ENCODE data around the gene C1orf185. TPM values are rescaled to one million over a fixed set of nuclear protein-coding genes. Genes with fewer than 3 reads are reported as not detected.
"Not testable (repeated sequence)": the region's sequence is repeated elsewhere in the genome, so short reads cannot be mapped to it uniquely, and the experiment has no call there.

Gene C1orf185
- total RNA-seq, 2 donors from 2014 or later: not detected

DNA sequence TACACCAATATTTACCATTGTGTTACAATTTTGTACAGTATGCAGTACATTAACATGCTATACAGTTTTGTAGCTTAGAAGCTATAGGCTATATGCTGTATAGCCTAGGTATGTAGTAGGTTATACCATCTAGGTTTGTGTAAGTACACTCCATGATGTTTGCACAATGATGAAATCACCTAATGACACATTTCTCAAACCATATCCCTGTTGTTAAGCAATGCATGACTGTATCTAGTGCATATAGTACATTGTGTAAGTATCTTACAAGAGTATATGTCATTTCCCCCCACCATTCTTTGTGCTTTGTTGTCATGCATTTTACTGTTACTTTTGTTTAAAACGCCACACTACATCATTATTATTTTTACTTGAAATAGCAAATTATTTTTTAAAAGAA, 68.3 kb downstream of the C1orf185 start:
- ATAC-seq (no peak), DNase-seq (ENCODE audit: low spot score in 2 of 2) (no peak)
- Mint-ChIP-seq H3K36me3 (no peaks in the 10 kb centered on the region), H3K27ac (no peak overlapping the region), H3K9me3 (no peaks in the 10 kb centered on the region)

DNA sequence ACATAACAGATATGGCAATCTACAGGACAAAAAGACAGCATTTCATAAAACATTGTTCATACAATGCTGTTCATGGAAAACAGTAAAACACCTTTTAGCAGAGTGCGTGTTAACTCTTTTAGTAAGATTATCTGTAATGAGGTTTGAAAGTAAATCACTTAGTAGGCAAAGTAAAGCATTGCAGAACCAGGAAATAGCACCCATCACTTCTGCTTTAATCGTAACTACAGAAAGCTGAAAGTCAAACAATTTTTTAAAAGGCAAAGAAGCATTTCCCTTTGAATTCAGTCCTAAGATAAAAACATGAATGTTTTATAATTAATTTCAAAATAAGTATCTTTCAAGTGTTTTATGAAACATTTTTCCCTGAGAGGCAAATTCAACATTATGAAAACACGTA, 70.8 kb downstream of the C1orf185 start:
- H3K9me3 Mint-ChIP-seq: no peaks in the 10 kb centered on the region
- ATAC-seq: no peak
- no peak overlapping the region for H3K27ac Mint-ChIP-seq
- no peak for DNase-seq (ENCODE audit: low spot score in 2 of 2)
- H3K36me3 Mint-ChIP-seq: no peaks in the 10 kb centered on the region

DNA sequence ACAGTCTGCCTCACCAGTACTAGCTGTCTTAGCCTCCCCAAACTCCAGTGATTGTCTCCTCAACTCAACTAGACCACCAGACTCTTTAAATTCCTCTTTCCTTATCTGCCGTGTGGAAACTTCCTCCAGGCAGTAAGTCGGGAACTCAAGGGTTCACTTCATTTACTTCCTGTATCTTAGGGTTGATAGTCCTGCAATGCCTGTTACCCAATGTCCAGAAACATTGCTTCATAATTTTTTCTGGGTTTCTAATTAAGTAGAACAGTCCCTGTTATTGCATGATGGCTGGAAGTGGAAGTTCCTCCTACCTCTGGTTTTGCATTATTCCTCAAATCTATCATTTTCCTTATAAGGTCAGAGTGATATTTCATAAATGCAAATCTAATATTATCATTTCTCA, 73.2 kb downstream of the C1orf185 start:
- Mint-ChIP-seq H3K27ac (no peak overlapping the region), H3K36me3 (no peaks in the 10 kb centered on the region), H3K9me3 (no peaks in the 10 kb centered on the region)
- no peak for DNase-seq (ENCODE audit: low spot score in 2 of 2)
- ATAC-seq: no peak

DNA sequence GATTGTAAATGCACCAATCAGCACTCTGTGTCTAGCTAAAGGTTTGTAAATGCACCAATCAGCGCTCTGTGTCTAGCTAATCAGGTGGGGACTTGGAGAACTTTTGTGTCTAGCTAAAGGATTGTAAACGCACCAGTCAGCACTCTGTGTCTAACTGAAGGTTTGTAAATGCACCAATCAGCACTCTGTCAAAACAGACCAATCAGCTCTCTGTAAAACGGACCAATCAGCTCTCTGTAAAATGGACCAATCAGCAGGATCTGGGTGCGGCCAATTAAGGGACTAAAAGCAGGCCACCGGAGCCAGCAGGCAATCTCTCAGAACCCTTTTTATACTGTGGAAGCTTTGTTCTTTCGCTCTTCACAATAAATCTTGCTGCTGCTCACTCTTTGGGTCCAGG, 76.0 kb downstream of the C1orf185 start:
- DNase-seq (ENCODE audit: low spot score in 2 of 2); H3K9me3 Mint-ChIP-seq; H3K27ac Mint-ChIP-seq; ATAC-seq; H3K36me3 Mint-ChIP-seq: not testable (repeated sequence)

DNA sequence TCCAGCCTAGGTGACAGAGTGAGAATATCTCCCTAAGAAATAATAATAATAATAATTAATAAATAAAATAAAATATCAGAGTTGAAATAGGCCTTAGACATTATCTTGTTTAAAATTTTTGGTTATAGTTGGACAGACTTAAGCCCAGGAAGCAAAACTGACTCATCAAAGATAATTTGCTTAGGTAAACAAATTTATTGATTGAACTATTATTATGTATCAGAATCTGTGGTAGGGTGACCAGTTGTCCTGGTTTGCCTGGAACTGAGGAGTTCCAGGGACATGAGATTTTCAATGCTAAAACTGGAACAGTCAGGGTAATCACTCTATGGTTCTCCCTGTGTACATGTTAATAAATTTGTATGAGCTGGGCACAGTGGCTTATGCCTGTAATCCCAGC, 86.2 kb downstream of the C1orf185 start:
- no peaks in the 10 kb centered on the region for H3K9me3 Mint-ChIP-seq
- ATAC-seq (no peak), DNase-seq (ENCODE audit: low spot score in 2 of 2) (no peak)
- H3K36me3 Mint-ChIP-seq: no peaks in the 10 kb centered on the region
- no peak overlapping the region for H3K27ac Mint-ChIP-seq

DNA sequence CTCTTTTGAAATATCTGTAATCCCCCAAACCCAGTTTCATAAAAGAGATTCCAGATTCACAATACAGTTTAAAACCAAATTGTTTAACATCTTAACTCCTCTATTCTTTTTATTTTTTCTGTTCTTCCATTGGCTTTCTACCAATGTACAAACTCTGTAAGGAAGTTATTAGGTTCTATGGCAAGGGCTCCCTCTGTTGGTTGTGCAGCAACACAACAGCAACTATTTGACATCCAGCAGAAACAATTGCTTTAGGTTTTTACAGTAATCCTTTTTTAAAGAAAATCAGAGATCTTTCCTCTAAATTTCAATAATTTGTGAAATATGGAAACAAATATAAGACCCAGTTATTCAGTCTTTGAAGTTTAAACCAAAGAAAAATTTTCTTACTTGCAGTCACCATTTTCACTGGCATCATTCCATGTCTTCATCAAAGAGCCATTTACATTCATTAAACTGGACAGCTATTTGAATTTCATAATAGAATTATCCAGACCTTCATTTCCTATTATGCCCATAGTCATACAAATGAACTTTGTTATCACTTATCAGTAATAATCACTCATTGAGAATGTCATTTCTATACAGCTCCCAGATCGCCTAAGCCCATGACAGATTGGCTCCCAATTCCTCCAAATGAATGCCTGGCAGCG, 87.5 kb downstream of the C1orf185 start:
- no peak overlapping the region for H3K27ac Mint-ChIP-seq
- ATAC-seq (peak in 1 of 2 donors; percentile 55), DNase-seq (ENCODE audit: low spot score in 2 of 2) (peak in 1 of 2 donors; percentile 48)
- H3K36me3 Mint-ChIP-seq: no peaks in the 10 kb centered on the region
- H3K9me3 Mint-ChIP-seq: no peaks in the 10 kb centered on the region

DNA sequence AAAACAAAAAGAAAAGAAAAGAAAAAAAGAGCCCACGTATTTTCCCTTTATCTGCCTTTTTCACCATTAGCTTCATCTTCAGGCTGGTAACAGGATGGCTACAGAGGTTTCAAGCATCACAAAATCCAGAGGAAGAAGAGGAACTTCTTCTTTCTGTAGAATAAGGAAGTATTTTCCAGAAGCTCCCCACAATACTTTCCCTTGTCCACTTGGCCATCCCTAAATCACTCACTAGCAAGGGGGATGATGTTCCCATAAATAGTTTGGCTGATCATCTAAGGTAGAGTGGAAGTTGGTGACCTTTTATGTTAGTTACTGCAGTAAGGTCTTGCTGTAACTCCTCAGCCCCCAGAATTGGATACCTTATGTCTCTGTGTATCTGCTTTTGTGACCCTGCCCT, 88.9 kb downstream of the C1orf185 start:
- no peaks in the 10 kb centered on the region for H3K9me3 Mint-ChIP-seq
- ATAC-seq: no peak
- no peak overlapping the region for H3K27ac Mint-ChIP-seq
- no peak for DNase-seq (ENCODE audit: low spot score in 2 of 2)
- no peaks in the 10 kb centered on the region for H3K36me3 Mint-ChIP-seq

DNA sequence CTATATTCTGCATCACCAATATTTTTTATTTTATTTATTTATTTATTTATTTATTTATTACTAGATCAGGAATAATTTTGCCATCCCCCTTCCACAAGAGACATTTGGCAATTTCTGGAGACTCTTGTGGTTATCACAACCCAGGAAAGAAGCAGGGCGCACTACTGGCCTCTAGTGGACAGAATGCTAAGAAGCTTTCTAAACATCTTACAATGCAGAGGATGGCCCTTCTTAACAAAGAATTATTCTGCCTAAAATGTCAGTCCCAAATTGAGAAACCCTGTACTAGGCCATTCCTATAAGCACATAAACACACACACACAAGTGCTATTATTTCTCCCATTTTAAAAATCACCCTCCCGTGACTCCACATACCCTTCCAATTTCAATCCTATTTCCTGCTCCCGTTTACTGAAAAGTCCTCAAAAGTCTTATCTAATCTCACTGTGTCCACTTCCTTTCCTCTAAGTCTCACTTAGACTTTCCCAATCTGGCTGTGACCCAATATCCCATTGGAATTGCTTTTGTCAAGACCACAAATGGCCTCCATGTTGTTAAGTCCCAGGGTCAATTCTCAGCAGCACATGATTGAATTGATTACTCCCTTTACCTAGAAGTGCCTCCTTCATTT, 90.3 kb downstream of the C1orf185 start:
- DNase-seq (ENCODE audit: low spot score in 2 of 2) (peak in 1 of 2 donors; percentile 69), ATAC-seq (peak; percentile 28 to 52)
- H3K27ac Mint-ChIP-seq: no peak overlapping the region
- no peaks in the 10 kb centered on the region for H3K36me3 Mint-ChIP-seq
- no peaks in the 10 kb centered on the region for H3K9me3 Mint-ChIP-seq

DNA sequence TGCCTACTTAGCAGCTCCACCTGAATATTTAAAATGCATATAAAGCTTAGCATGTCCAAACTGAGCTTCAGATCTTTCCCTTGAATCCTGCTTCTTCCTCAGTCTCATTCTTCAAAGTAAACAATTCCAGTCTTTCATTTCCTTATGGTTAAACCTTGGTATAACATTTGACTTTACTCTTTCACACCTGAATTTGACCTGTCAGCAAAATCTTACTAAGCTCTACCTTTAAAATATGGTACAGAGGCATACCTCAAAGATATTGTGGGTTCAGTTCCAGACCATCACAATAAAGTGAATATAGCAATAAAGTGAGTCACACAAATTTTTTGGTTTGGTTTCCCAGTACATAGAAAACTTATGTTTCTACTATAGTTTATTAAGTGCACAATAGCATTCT, 91.5 kb downstream of the C1orf185 start:
- ATAC-seq (no peak), DNase-seq (ENCODE audit: low spot score in 2 of 2) (no peak)
- Mint-ChIP-seq H3K9me3 (no peaks in the 10 kb centered on the region), H3K27ac (no peak overlapping the region), H3K36me3 (no peaks in the 10 kb centered on the region)

Other genes with a start within 250 kb of the C1orf185 start
- gene FAF1, start 142.0 kb upstream of the C1orf185 start, total RNA-seq: 100 to 1,000 TPM in 1 of 2 donors, 10 to 100 TPM in 1; 58.1 to 101 TPM
- gene CDKN2C, start 132.0 kb upstream of the C1orf185 start, total RNA-seq: 1 to 10 TPM; 5.6 to 10.0 TPM
- gene RNF11, start 134.0 kb downstream of the C1orf185 start, total RNA-seq: 10 to 100 TPM; 22.2 to 26.6 TPM
- 1 to 10 TPM in 1 of 2 donors, under 1 TPM in 1; 0.61 to 1.1 TPM for gene TTC39A, start 228.3 kb downstream of the C1orf185 start, total RNA-seq